H1 (cell line): ENCODE results near the gene LTN1. TPM values are rescaled to one million over a fixed set of nuclear protein-coding genes. Genes with fewer than 3 reads are reported as not detected.

Source experiments
- CTCF ChIA-PET: fragments of 300-600 bp; sonication (Branson Sonifier 250); formaldehyde crosslinking; loops from one replicate; lab custom pipeline; 2021; ENCODE audit not compliant: partially characterized antibody; lab: Charles Lee
- POLR2A ChIA-PET: fragments of 300-600 bp; sonication (Branson Sonifier 250); formaldehyde crosslinking; loops from one replicate; lab custom pipeline; 2021; ENCODE audit warnings: inconsistent platforms; ENCODE audit not compliant: partially characterized antibody; lab: Charles Lee
- DNase-seq, 2 experiments: peaks; one replicate each; pipeline versions ENCODE4 v3.0.0 to v3.0.0-alpha.2; 2010 to 2022; ENCODE audit warnings: low spot score in 2 of 2, low read depth in 1 of 2, mixed read lengths in 1 of 2
- FAIRE-seq: peaks from 2 replicates; lab custom pipeline; 2011; peaks lifted over from hg19 to GRCh38; lab: Jason Lieb, UNC
- H2AFZ ChIP-seq: 2 replicates; pipeline ENCODE4 v1.8.1; 2012; ENCODE audit warnings: low read length, inconsistent platforms
- H2AK5ac ChIP-seq: 2 replicates; pipeline ENCODE4 v1.6.1; 2013; ENCODE audit warnings: low read depth, low read length
- H2BK120ac ChIP-seq: replicated peaks from 2 replicates; pipeline ENCODE3; 2013; ENCODE audit warnings: low read depth, low read length, inconsistent platforms
- H2BK12ac ChIP-seq: 2 replicates; pipeline ENCODE4 v1.6.1; 2013; ENCODE audit warnings: low read depth, low read length
- H2BK15ac ChIP-seq: 2 replicates; pipeline ENCODE4 v1.6.1; 2013; ENCODE audit warnings: low read length
- H2BK20ac ChIP-seq: 2 replicates; pipeline ENCODE4 v1.6.1; 2013; ENCODE audit warnings: low read length
- H2BK5ac ChIP-seq: 2 replicates; pipeline ENCODE4 v1.6.1; 2013; ENCODE audit warnings: low read depth, low read length
- H3K14ac ChIP-seq: 2 replicates; pipeline ENCODE4 v1.6.1; 2013; ENCODE audit warnings: inconsistent platforms; ENCODE audit not compliant: insufficient read length
- H3K18ac ChIP-seq: 2 replicates; pipeline ENCODE4 v1.6.1; 2013; ENCODE audit warnings: low read length; ENCODE audit errors: extremely low read depth
- H3K23ac ChIP-seq: 2 replicates; pipeline ENCODE4 v1.6.1; 2013; ENCODE audit warnings: inconsistent platforms; ENCODE audit not compliant: insufficient read length
- H3K23me2 ChIP-seq: 2 replicates; pipeline ENCODE4 v1.6.1; 2013; ENCODE audit warnings: low read depth, low read length
- H3K27ac ChIP-seq: 2 replicates; pipeline ENCODE4 v1.6.1; 2011; ENCODE audit warnings: low read depth, low read length, inconsistent platforms
- H3K27me3 ChIP-seq, 4 experiments: replicated peaks in 1 of 4; 1 replicate in 1 of 4; 2 replicates in 3 of 4; pipeline versions ENCODE4 v1.6.1 to v1.8.1; 2011 to 2013; ENCODE audit warnings: low read length in 3 of 4, mild to moderate bottlenecking in 3 of 4, inconsistent platforms in 2 of 4, mixed read lengths in 2 of 4, moderate library complexity in 1 of 4; ENCODE audit not compliant: control insufficient read depth in 3 of 4, insufficient read depth in 3 of 4; ENCODE audit errors: extremely low read depth in 1 of 4
- H3K36me3 ChIP-seq, 4 experiments: 2 replicates each; pipeline versions ENCODE4 v1.6.1 to v1.8.1; 2011 to 2013; ENCODE audit warnings: mild to moderate bottlenecking in 4 of 4, low read length in 3 of 4, moderate library complexity in 2 of 4, control low read depth in 1 of 4, inconsistent platforms in 1 of 4; ENCODE audit not compliant: insufficient read depth in 4 of 4, control insufficient read depth in 2 of 4
- H3K4ac ChIP-seq: replicated peaks from 2 replicates; pipeline ENCODE3; 2013; ENCODE audit warnings: low read length, low read depth, mixed read lengths, inconsistent platforms; ENCODE audit not compliant: insufficient read length
- H3K4me1 ChIP-seq, 4 experiments: replicated peaks in 1 of 4; 1 replicate in 1 of 4; 2 replicates in 3 of 4; pipeline versions ENCODE4 v1.6.1 to v1.8.1; 2011 to 2013; ENCODE audit warnings: low read length in 3 of 4, inconsistent platforms in 2 of 4, mixed read lengths in 1 of 4; ENCODE audit not compliant: insufficient read depth in 4 of 4, control insufficient read depth in 3 of 4
- H3K4me2 ChIP-seq, 2 experiments: 2 replicates each; pipeline versions ENCODE4 v1.6.1 to v1.8.1; 2011 to 2013; ENCODE audit warnings: low read depth in 2 of 2, low read length in 2 of 2, control low read depth in 1 of 2, inconsistent platforms in 1 of 2, mild to moderate bottlenecking in 1 of 2; ENCODE audit not compliant: insufficient read depth in 1 of 2
- H3K4me3 ChIP-seq, 4 experiments: fragments of 200-600, 300-600 bp in 1 of 4; sonication (generic), shearing (Covaris generic), sonication (Bioruptor Twin) in 1 of 4; 2 replicates each; pipeline versions ENCODE4 v1.5.1 to v1.8.1; 2011 to 2016; ENCODE audit warnings: low read length in 4 of 4, low read depth in 3 of 4, control low read depth in 2 of 4, inconsistent platforms in 2 of 4, mild to moderate bottlenecking in 2 of 4, mixed read lengths in 1 of 4, moderate library complexity in 1 of 4; ENCODE audit not compliant: insufficient read depth in 2 of 4; ENCODE audit errors: extremely low read depth in 1 of 4
- H3K56ac ChIP-seq: replicated peaks from 2 replicates; pipeline ENCODE3; 2013; ENCODE audit warnings: low read depth, mild to moderate bottlenecking, mixed read lengths, low read length, inconsistent platforms; ENCODE audit not compliant: insufficient read length
- H3K79me1 ChIP-seq: 2 replicates; pipeline ENCODE4 v1.6.1; 2013; ENCODE audit warnings: low read depth, low read length, control low read depth
- H3K79me2 ChIP-seq, 2 experiments: 2 replicates each; pipeline versions ENCODE4 v1.6.1 to v1.8.1; 2012 to 2013; ENCODE audit warnings: low read length in 2 of 2, mild to moderate bottlenecking in 2 of 2, inconsistent platforms in 1 of 2; ENCODE audit not compliant: insufficient read depth in 2 of 2, control insufficient read depth in 1 of 2
- H3K9ac ChIP-seq, 4 experiments: replicated peaks in 1 of 4; 1 replicate in 1 of 4; 2 replicates in 3 of 4; pipeline versions ENCODE4 v1.6.1 to v1.8.1; 2011 to 2013; ENCODE audit warnings: low read depth in 3 of 4, low read length in 3 of 4, control low read depth in 2 of 4, mild to moderate bottlenecking in 2 of 4, moderate library complexity in 2 of 4, inconsistent platforms in 1 of 4; ENCODE audit errors: extremely low read depth in 1 of 4
- H3K9me3 ChIP-seq, 2 experiments: 2 replicates each; pipeline versions ENCODE4 v1.6.1 to v1.8.1; 2012 to 2013; ENCODE audit warnings: mild to moderate bottlenecking in 2 of 2, moderate library complexity in 2 of 2, control low read depth in 1 of 2, inconsistent platforms in 1 of 2, low read depth in 1 of 2, low read length in 1 of 2, mixed read lengths in 1 of 2; ENCODE audit not compliant: insufficient read depth in 2 of 2
- H4K20me1 ChIP-seq, 2 experiments: replicated peaks in 1 of 2; 2 replicates each; pipeline versions ENCODE3 to v1.8.1; 2011 to 2013; ENCODE audit warnings: inconsistent platforms in 2 of 2, low read length in 2 of 2, mild to moderate bottlenecking in 1 of 2; ENCODE audit not compliant: insufficient read depth in 2 of 2, control insufficient read depth in 1 of 2
- H4K5ac ChIP-seq: 2 replicates; pipeline ENCODE4 v1.6.1; 2013; ENCODE audit warnings: low read length, low read depth, mixed read lengths, inconsistent platforms; ENCODE audit not compliant: insufficient read length
- H4K8ac ChIP-seq: 2 replicates; pipeline ENCODE4 v1.8.0; 2013; ENCODE audit warnings: mild to moderate bottlenecking, moderate library complexity, low read length, inconsistent platforms; ENCODE audit not compliant: insufficient read depth; ENCODE audit errors: extremely low read depth
- H4K91ac ChIP-seq: replicated peaks from 2 replicates; pipeline ENCODE3; 2013; ENCODE audit warnings: low read length, mixed read lengths, inconsistent platforms; ENCODE audit not compliant: insufficient read length
- BACH1 ChIP-seq: IDR thresholded peaks from 2 replicates; pipeline ENCODE4 v1.6.1; 2012; ENCODE audit warnings: low read length, improper control_type of control experiment
- CBX8 ChIP-seq: fragments of 300-800, 300-1000 bp; sonication (generic); IDR thresholded peaks from 2 replicates; pipeline ENCODE4 v1.7.1; 2016; ENCODE audit warnings: low read depth, low read length, borderline replicate concordance
- EP300 ChIP-seq, 2 experiments: IDR thresholded peaks; 1 replicate in 1 of 2; 2 replicates in 1 of 2; pipeline ENCODE4 v1.6.1; 2011 to 2012; ENCODE audit warnings: low read depth in 2 of 2, low read length in 2 of 2, mild to moderate bottlenecking in 2 of 2, borderline replicate concordance in 1 of 2, inconsistent platforms in 1 of 2, moderate library complexity in 1 of 2
- MAFK ChIP-seq: IDR thresholded peaks from 2 replicates; pipeline ENCODE4 v1.6.1; 2012; ENCODE audit warnings: low read depth, mild to moderate bottlenecking, improper control_type of control experiment, low read length
- NRF1 ChIP-seq: IDR thresholded peaks from 2 replicates; pipeline ENCODE4 v1.6.1; 2011; ENCODE audit warnings: mild to moderate bottlenecking, low read depth, low read length, improper control_type of control experiment
- POLR2AphosphoS5 ChIP-seq: IDR thresholded peaks from 2 replicates; pipeline ENCODE4 v1.6.1; 2011; ENCODE audit warnings: low read depth, low read length
- POU5F1 ChIP-seq: IDR thresholded peaks from 2 replicates; pipeline ENCODE4 v1.6.1; 2011; ENCODE audit warnings: low read depth, mild to moderate bottlenecking, low read length, moderate library complexity
- RAD21 ChIP-seq, 2 experiments: IDR thresholded peaks in 1 of 2; conservative IDR thresholded peaks in 1 of 2; 2 replicates each; pipeline ENCODE4 v1.6.1; 2011; ENCODE audit warnings: low read depth in 2 of 2, low read length in 2 of 2, improper control_type of control experiment in 1 of 2, inconsistent platforms in 1 of 2, mild to moderate bottlenecking in 1 of 2, moderate library complexity in 1 of 2
- SUZ12 ChIP-seq: fragments of 200-600 bp; sonication (generic); IDR thresholded peaks from 2 replicates; pipeline ENCODE4 v1.6.1; 2012; ENCODE audit warnings: mild to moderate bottlenecking, inconsistent platforms, low read length, moderate library complexity, mixed read lengths
- WGBS, 2 experiments: shearing (Covaris generic) in 1 of 2; methylation state at CpG; one replicate each; pipeline versions ENCODE4 v1.1.6 to v1.1.7; 2013 to 2015; ENCODE audit warnings: low lambda C conversion rate in 2 of 2, mixed read lengths in 2 of 2, inconsistent platforms in 1 of 2, low coverage in 1 of 2, missing lambda C conversion rate in 1 of 2; ENCODE audit not compliant: insufficient replicate concordance in 2 of 2, insufficient coverage in 1 of 2, insufficient read length in 1 of 2; ENCODE audit errors: extremely low coverage in 1 of 2, missing lambda C conversion rate in 1 of 2; 5-methylcytosine and 5-hydroxymethylcytosine counted together
- polyA plus RNA-seq, 7 experiments: library from polyadenylated mRNA; depleted of rRNA in 3 of 7; stranded (reverse) in 5 of 7; unstranded in 2 of 7; fragments of >200 nt in 5 of 7; fragments of 200-250 nt in 2 of 7; gene quantifications; 1 replicate in 5 of 7; 2 replicates in 1 of 7; 4 replicates in 1 of 7; pipeline versions ENCODE4 v1.2.1 to v1.2.3, GENCODE V29; 2011 to 2013; ENCODE audit warnings: missing spikeins in 2 of 7, mixed read lengths in 2 of 7
- total RNA-seq: library from RNA; stranded (reverse); fragmentation: NEBNext Ultra II Directional; extraction: Animal tissue kit (Norgen Biotek cat#: 25700); gene quantifications from 2 replicates; pipeline ENCODE4 v1.2.1, GENCODE V29; 2021

LTN1 gene
- total and polyA plus RNA-seq, 2 of the 8 experiments (the other 6 are each of a cell fraction or from before 2014, with no cell fraction given): 3.2 to 23.5 TPM

DNA sequence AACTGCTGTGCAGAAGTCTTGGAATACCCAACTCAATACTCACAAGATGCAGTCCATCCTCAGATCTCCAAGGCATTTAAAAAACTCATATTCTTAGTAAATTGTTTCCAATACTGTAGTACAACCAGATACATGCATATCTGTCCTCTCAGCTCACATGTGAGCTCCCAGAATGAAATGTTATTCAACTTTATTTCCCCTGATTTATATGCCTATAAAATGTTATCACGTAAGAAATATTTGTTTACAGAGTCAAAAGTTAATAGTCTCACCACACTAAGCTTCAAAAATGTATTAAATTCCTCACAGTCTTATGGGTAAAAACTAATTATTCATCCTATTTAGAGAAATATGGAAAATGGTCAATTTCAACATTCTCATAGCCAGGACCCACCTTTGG lies 56.6 kb downstream of the LTN1 start:
- Histone ChIP-seq H2AK5ac (no peak overlapping the region), H3K4ac (no peak overlapping the region), H3K23ac (no peak overlapping the region), H3K23me2 (no peaks in the 10 kb centered on the region; the same call in 1 of the 2 replicates), H4K8ac (no peak overlapping the region), H3K79me1 (no peaks in the 10 kb centered on the region), H4K5ac (no peak overlapping the region), H3K9ac (no peak overlapping the region), H3K4me3 (no peak overlapping the region), H3K36me3 (peaks cover 0 to 15% (median 2%) of the 10 kb centered on the region in 4 experiments; a peak in 2 of 8 replicates), H2AFZ (no peak overlapping the region), H3K27ac (no peak overlapping the region), H3K9me3 (no peaks in the 10 kb centered on the region), H3K18ac (no peak overlapping the region), H3K56ac (no peak overlapping the region), H3K27me3 (no peaks in the 10 kb centered on the region), H2BK120ac (no peak overlapping the region), H3K79me2 (no peaks in the 10 kb centered on the region), H2BK5ac (no peak overlapping the region), H3K4me1 (no peaks in the 10 kb centered on the region), H2BK12ac (no peak overlapping the region), H3K4me2 (no peak overlapping the region), H4K91ac (no peak overlapping the region), H3K14ac (no peak overlapping the region), H2BK15ac (no peak overlapping the region), H2BK20ac (no peak overlapping the region), H4K20me1 (no peaks in the 10 kb centered on the region)
- TF ChIP-seq POLR2AphosphoS5: no peak
- no peak for TF ChIP-seq EP300 (IDR thresholded peaks at IDR 0.05; ENCODE audit: borderline replicate concordance in 1 of 2, low read depth in 2 of 2, low read length in 2 of 2)
- TF ChIP-seq SUZ12: no peak
- TF ChIP-seq BACH1: no peak
- TF ChIP-seq CBX8: no peak
- TF ChIP-seq RAD21 (IDR thresholded peaks at IDR 0.05 in 1 of 2, conservative IDR thresholded peaks at IDR 0.05 in 1 of 2; ENCODE audit: low read depth in 2 of 2, low read length in 2 of 2): no peak
- TF ChIP-seq POU5F1: no peak
- no peak for TF ChIP-seq MAFK
- no peak for TF ChIP-seq NRF1
- ChIA-PET CTCF (interaction anchor here (2.4 kb wide), 1 partner anchor 191 kb away, joined by 8 read pairs; no protein-coding TSS in a partner anchor), POLR2A (no interaction called here)
- DNase-seq (no peak), FAIRE-seq (no peak)
- WGBS, 2 experiments: 94% methylated on average over 1 of the region's 1 CpG; no CpG with 5 or more reads in 1 of the 2 experiments
